Mucosa of stomach (tissue), 1 donor: ENCODE data around the gene LKAAEAR1.
A peak's percentile ranks its signal among the peaks of the same experiment; 100 is the strongest.
"Not testable (repeated sequence)": the region's sequence is repeated elsewhere in the genome, so short reads cannot be mapped to it uniquely, and the experiment has no call there.

ENCODE experiments used
- H3K27me3 ChIP-seq: one replicate; pipeline ENCODE4 v1.7.0; 2013; ENCODE audit warnings: mild to moderate bottlenecking, low read length; ENCODE audit not compliant: control insufficient read depth, insufficient read depth
- H3K36me3 ChIP-seq: one replicate; pipeline ENCODE4 v1.7.0; 2013; ENCODE audit warnings: low read length; ENCODE audit not compliant: control insufficient read depth, insufficient read depth
- H3K4me1 ChIP-seq: one replicate; pipeline ENCODE4 v1.7.0; 2013; ENCODE audit warnings: mild to moderate bottlenecking, low read length; ENCODE audit not compliant: control insufficient read depth, insufficient read depth
- H3K4me3 ChIP-seq: one replicate; pipeline ENCODE4 v1.7.0; 2013; ENCODE audit warnings: low read length
- H3K9ac ChIP-seq: one replicate; pipeline ENCODE4 v1.7.0; 2013; ENCODE audit warnings: mild to moderate bottlenecking, low read length, moderate library complexity
- H3K9me3 ChIP-seq: one replicate; pipeline ENCODE4 v1.7.0; 2013; ENCODE audit warnings: mild to moderate bottlenecking, low read length, moderate library complexity; ENCODE audit not compliant: control insufficient read depth
- donor health status: Pancreatic carcinoma.

LKAAEAR1 gene, protein sequence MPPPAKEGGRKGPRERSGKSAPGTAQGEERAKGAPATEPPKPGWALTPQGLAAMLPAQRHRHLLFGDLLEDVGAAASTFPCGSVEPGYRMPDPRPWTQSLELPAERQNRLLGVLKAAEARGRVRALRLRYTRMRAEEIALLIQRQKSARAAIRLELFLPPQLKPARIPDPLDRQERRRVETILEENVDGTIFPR

DNA sequence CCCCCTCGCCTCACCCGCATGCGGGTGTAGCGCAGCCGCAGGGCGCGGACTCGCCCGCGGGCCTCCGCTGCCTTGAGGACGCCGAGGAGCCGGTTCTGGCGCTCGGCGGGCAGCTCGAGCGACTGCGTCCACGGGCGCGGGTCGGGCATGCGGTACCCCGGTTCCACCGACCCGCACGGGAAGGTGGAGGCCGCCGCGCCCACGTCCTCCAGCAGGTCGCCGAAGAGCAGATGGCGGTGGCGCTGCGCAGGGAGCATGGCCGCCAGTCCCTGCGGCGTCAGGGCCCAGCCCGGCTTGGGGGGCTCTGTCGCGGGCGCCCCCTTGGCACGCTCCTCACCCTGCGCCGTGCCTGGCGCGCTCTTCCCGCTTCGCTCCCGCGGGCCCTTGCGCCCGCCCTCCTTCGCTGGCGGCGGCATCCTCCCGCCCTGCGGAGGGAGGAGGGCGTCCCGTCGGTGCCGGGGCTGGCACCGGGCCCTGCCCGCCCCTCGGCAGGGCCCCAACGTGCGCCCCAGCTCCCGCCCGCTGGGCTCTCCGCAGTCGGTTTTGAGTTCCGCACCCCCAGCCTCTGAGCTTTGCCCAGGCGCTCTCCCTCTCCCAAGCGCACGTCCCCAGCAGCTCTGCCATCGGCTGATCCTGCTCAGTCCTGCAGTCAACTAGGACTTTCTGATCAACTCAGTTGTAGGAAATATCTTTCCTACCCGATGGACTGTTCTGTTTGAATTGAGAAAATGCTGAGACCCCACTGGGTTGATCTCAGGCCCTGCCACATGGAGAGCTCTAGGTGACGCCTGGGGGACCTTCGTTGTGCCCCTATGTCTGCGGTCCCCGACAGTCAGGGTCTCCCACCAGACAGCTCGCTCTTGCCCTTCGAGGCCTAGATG, at the start of gene LKAAEAR1:
Gene LKAAEAR1 (minus strand): TSS at position 595 of the 881 bp plus-strand sequence. CDS start 179 bp downstream, at position 416.
- Histone ChIP-seq H3K4me3 (no peak within 1 kb of the TSS), H3K9me3 (no peaks in the 10 kb centered on the region), H3K9ac (no peak within 1 kb of the TSS), H3K27me3 (peaks cover 50% of the 10 kb centered on the region), H3K4me1 (peaks cover 12% of the 10 kb centered on the region), H3K36me3 (no peaks in the 10 kb centered on the region)

DNA sequence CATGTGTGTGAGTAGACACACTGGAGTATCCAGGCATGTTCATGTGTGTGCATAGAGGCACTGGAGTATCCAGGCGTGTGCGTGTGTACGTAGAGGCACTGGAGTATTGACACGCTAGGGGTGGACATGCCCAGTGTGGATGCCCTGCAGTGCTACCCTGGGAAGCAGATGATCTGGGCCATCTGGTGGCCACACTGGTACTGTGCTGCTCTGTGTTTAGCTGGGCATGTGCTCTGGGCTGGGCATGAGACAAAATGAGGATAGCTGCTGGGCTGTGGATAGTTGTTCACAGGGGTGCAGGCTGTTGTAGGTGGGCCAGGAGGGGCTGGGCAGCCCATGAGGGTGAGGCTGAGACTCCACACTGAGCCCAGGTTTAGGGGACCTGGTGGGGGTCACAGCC, 47.2 kb upstream of the LKAAEAR1 start:
- Histone ChIP-seq H3K9ac (no peak overlapping the region), H3K9me3 (no peaks in the 10 kb centered on the region), H3K4me3 (no peak overlapping the region), H3K4me1 (no peaks in the 10 kb centered on the region), H3K36me3 (no peaks in the 10 kb centered on the region), H3K27me3 (no peaks in the 10 kb centered on the region)

DNA sequence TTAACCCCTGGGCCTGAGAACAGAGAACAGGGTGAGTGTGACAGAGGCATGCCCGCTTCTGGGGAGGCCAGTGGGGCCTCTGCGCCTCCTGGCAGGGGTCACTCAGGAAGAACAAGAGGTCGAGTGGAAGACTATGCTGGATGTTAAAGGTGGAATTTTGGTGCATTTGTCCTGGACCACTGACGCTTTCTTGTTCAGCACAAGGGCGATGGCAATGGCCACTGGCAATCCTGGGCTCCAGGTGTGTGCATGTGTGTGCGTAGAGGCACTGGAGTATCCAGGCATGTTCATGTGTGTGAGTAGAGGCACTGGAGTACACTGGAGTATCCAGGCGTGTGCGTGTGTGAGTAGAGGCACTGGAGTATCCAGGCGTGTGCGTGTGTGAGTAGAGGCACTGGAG, 46.7 kb upstream of the LKAAEAR1 start:
- Histone ChIP-seq H3K27me3 (no peaks in the 10 kb centered on the region), H3K36me3 (no peaks in the 10 kb centered on the region), H3K4me1 (no peaks in the 10 kb centered on the region), H3K9ac (no peak overlapping the region), H3K4me3 (no peak overlapping the region), H3K9me3 (no peaks in the 10 kb centered on the region)

DNA sequence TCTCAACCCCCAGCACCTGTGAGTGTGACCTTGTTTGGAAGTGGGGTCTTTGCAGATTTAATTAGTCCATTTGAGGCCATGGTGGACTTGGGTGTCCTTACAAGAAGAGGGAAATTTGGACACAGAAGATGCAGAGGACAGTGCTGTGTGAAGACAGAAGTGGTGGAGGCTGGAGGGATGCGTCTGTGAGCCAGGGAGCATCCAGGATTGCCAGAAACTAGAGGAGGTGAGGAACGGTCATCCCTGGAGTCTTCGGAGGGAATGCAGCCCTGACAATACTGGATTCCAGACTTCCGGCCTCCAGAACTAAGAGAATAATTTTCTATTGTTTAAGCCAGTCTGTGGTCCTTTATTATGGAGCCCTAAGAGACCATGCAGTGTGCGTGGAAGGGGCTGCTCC, 46.1 kb upstream of the LKAAEAR1 start:
- Histone ChIP-seq H3K27me3 (no peaks in the 10 kb centered on the region), H3K4me3 (no peak overlapping the region), H3K9me3 (no peaks in the 10 kb centered on the region), H3K4me1 (no peaks in the 10 kb centered on the region), H3K36me3 (no peaks in the 10 kb centered on the region), H3K9ac (no peak overlapping the region)

DNA sequence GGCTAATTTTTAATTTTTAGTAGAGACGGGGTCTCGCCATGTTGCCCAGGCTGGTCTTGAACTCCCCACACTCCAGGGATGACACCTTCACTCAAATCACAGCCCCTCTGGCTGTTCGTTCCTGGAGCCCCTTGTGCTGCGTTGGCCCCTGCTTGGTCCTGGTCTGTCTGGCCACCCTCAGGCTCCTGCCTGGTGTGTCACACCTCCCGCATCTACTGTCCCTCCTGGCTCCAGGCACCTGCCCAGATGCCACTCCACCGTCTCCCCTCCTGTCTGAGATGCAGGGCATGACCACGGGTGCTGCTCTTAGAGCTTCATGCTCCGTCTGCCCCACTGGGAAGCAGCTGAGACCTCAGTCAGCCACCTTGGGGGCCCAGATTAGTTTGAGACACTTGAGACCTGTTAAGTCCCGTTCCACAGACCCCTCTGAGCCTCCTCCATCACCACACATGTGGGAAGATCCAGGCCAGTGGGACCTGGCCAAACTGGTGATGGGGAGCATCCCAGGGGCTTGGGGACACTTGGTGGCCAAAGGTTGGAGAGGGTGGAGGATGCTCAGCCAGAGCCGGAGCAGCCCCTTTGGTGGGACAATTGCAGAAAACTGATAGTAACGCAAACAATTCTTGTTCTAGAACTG, 45.1 kb upstream of the LKAAEAR1 start:
- no peaks in the 10 kb centered on the region for H3K27me3 ChIP-seq
- no peaks in the 10 kb centered on the region for H3K9me3 ChIP-seq
- no peak overlapping the region for H3K4me3 ChIP-seq
- no peaks in the 10 kb centered on the region for H3K36me3 ChIP-seq
- no peaks in the 10 kb centered on the region for H3K4me1 ChIP-seq
- H3K9ac ChIP-seq = no peak overlapping the region

DNA sequence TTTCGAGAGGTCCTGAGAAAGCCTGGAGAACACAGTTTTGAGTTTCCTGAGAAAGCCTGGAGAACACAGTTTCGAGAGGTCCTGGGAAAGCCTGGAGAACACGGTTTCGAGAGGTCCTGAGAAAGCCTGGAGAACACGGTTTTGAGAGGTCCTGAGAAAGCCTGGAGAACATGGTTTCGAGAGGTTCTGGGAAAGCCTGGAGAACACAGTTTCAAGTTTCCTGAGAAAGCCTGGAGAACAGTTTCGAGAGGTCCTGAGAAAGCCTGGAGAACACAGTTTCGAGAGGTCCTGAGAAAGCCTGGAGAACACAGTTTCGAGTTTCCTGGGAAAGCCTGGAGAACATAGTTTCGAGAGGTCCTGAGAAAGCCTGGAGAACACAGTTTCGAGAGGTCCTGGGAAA, 39.3 kb upstream of the LKAAEAR1 start:
- H3K4me3 ChIP-seq, H3K9ac ChIP-seq, H3K9me3 ChIP-seq, H3K4me1 ChIP-seq, H3K36me3 ChIP-seq: not testable (repeated sequence)
- peaks cover 13% of the 10 kb centered on the region for H3K27me3 ChIP-seq

DNA sequence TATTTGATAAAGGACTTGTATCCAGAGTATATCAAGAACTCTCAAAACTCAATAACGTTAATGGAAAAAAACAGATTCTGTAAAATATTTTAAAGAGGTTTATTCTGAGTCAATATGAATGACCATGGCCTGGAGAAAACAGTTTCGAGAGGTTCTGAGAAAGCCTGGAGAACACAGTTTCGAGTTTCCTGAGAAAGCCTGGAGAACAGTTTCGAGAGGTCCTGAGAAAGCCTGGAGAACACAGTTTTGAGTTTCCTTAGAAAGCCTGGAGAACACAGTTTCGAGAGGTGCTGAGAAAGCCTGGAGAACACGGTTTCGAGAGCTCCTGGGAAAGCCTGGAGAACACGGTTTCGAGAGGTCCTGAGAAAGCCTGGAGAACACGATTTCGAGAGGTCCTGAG, 38.7 kb upstream of the LKAAEAR1 start:
- not testable (repeated sequence) for H3K9me3 ChIP-seq, H3K4me1 ChIP-seq, H3K36me3 ChIP-seq, H3K9ac ChIP-seq, H3K4me3 ChIP-seq
- H3K27me3 ChIP-seq = peaks cover 13% of the 10 kb centered on the region

DNA sequence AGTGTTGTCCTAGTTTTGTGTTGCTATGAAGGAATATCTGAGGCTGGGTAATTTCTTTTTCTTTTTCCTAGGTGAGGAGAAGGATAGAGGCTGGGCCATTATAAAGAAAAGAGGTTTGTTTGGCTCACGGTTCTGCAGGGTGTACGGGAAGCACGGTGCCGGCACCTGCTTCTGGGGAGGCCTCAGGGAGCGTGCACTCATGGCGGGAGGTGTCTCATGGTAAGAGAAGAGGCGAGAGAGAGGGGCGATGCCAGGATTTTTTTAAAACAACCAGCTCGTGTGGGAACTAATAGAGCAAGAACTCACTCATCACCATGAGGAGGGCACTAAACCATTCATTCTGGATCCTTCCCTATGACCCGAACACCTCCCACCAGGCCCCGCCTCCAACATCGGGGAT, 37.4 kb upstream of the LKAAEAR1 start:
- H3K9ac ChIP-seq = no peak overlapping the region
- H3K4me1 ChIP-seq = peaks cover 6% of the 10 kb centered on the region
- H3K27me3 ChIP-seq = peaks cover 13% of the 10 kb centered on the region
- H3K36me3 ChIP-seq = no peaks in the 10 kb centered on the region
- no peaks in the 10 kb centered on the region for H3K9me3 ChIP-seq
- H3K4me3 ChIP-seq = no peak overlapping the region

DNA sequence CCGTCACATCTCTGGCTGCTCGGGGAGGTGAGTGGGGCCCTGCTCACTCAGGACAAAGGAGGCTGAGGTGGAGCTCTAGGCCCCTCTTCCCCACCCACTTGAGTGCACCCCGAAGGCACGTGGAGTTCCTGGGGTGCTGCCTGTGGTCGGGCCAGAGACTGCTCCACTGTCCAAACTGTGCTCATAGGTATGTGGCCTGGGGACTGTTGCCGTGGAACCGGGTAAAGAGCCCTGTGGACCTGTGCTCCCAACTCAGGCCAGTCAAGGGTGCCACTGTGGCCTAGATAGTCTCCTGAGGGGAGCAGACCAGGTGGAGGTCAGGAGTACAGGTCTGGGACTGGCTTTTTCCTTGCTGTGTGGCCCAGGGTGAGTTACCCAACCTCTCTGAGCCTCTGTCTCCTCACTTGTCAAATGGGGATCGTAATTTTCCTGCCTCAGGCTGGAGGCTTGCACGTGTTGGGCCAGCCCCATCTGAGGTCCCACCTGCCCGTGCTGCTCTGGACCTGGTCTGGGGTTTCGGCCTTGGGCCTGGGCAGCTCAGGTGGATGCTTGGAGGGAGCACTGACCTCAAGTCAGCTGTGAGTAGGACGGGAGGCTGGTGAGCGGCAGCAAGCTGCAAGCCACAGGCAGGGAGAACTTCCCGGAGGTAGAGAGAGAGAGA, 35.6 kb upstream of the LKAAEAR1 start:
- Histone ChIP-seq H3K4me1 (peaks cover 6% of the 10 kb centered on the region), H3K36me3 (no peaks in the 10 kb centered on the region), H3K9me3 (no peaks in the 10 kb centered on the region), H3K27me3 (peaks cover 13% of the 10 kb centered on the region), H3K4me3 (peak overlapping the region; percentile 36), H3K9ac (no peak overlapping the region)

DNA sequence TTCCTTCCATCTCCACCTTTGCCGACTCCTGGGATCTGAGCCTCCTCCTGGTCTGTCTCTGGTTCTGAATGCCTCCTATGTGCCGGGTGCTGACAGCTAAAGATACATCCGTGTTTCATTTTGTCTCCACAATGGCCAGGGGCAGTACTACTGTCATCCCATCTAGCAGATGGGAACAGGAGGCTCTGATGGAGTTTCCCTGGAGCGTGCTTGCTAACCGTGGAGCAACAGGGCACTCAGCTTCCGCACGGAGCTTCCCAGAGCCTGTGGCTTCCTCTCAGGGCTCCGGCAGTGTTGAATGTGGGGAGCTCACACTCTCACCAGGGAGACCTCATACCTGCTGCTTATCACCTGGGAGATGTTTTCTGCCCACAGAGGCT, 35.1 kb upstream of the LKAAEAR1 start:
- Histone ChIP-seq H3K36me3 (no peaks in the 10 kb centered on the region), H3K4me3 (no peak overlapping the region), H3K4me1 (peaks cover 6% of the 10 kb centered on the region), H3K9me3 (no peaks in the 10 kb centered on the region), H3K27me3 (peaks cover 13% of the 10 kb centered on the region), H3K9ac (no peak overlapping the region)

DNA sequence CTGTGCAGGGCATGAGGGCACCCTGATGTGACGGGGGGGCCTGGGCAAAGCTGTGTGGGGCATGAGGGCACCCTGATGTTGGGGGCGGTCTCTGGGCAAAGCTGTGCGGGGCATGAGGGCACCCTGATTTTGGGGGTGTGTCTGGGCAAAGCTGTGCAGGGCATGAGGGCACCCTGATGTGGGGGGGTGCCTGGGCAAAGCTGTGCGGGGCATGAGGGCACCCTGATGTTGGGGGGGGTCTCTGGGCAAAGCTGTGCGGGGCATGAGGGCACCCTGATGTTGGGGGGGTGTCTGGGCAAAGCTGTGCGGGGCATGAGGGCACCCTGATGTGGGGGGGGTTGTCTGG, 33.2 kb upstream of the LKAAEAR1 start:
- not testable (repeated sequence) for H3K4me3 ChIP-seq, H3K36me3 ChIP-seq, H3K4me1 ChIP-seq, H3K9ac ChIP-seq, H3K9me3 ChIP-seq
- H3K27me3 ChIP-seq = peaks cover 13% of the 10 kb centered on the region
